EL (cell line): ENCODE results near the gene ARHGAP20.

Experiments used
- DNase-seq: peaks from one replicate; pipeline ENCODE4 v3.0.0-alpha.2; 2016

ARHGAP20 gene, protein sequence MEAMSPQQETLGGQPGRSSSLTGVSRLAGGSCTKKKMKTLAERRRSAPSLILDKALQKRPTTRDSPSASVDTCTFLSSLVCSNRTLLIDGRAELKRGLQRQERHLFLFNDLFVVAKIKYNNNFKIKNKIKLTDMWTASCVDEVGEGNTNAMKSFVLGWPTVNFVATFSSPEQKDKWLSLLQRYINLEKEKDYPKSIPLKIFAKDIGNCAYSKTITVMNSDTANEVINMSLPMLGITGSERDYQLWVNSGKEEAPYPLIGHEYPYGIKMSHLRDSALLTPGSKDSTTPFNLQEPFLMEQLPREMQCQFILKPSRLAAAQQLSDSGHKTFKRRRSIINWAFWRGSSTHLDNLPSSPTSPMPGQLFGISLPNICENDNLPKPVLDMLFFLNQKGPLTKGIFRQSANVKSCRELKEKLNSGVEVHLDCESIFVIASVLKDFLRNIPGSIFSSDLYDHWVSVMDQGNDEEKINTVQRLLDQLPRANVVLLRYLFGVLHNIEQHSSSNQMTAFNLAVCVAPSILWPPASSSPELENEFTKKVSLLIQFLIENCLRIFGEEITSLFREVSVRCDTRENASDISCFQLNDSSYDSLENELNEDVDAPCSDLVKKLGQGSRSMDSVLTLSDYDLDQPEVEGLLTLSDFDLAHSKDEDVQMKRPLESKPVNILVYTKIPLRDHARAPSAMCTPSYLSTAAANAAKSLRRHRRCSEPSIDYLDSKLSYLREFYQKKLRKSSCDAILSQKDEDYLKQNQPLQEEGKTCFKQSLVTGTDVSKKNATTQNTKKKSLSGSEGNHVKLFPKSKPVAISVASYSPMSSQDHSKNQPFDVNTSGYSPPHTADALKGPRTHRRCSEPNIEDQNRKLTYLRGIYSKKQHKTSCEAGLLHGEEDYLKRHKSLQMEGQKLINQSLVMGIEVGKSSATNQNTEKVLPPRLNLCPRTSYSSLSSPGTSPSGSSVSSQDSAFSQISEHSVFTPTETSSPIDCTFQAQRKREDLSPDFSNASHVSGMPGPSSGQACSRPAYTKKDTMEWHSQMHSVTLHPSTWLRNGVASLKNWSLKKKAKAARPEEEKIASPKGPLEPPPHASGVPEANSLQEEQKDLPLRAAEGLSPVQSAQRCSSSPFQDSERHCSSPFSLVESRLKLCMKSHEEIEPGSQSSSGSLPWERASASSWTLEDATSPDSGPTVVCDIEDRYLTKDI

DNA sequence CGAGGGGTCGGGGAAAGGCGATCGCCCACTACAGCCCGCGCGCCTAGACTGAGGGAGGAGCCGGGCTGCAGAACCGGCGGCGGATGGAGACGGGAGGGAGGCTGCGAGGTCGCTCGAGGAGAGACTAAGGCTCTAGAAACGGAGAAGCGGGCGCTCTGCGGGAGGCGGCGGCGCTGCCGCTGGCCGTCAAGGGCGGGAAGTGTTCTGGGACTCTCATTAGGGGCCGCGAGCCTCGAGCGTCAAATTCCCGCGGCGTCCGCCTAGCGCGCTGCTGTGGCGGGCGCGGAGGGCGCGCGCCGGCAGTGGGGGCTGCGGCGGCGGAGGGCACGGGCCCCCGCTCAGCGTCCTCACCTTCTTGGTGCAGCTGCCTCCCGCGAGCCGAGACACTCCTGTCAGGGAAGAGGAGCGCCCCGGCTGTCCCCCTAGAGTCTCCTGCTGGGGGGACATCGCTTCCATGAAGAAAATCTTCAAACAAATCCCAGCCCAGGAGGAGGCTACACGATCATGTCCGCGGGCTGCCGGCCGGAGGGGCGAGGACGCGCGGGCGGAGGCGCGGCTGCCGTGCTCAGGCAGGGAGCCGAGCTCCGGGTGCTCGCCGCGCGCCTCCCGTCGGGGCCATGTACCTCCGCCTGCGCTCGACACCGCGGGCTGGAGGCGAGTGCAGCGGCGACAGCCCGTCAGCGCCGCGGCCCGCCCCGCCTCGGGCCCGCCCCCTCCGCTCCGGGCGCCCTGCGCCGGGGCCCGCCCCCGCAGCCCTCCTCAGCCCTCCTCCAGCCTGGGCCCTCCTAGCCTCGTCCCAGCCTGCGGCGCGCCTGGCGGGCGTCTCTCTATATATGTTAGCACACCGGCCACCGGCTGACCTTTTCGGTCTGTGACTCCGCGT, at the start of gene ARHGAP20:
Gene ARHGAP20, minus strand, starts transcription at position 662 of the 883 bp plus-strand sequence. Its CDS starts 206 bp downstream, at position 456.
- DNase-seq: peak; percentile 63

GRCh38 chr11:110761991-110762390, 49.8 kb upstream of the ARHGAP20 start:
- no peak for DNase-seq

- no peak for DNase-seq
These were observed 48.9 kb upstream of the ARHGAP20 start for GRCh38 chr11:110761131-110761530.

- DNase-seq: peak; percentile 28
These were observed 47.7 kb upstream of the ARHGAP20 start for GRCh38 chr11:110759972-110760381.

GRCh38 chr11:110757962-110758755, 45.9 kb upstream of the ARHGAP20 start:
- no peak for DNase-seq

DNA sequence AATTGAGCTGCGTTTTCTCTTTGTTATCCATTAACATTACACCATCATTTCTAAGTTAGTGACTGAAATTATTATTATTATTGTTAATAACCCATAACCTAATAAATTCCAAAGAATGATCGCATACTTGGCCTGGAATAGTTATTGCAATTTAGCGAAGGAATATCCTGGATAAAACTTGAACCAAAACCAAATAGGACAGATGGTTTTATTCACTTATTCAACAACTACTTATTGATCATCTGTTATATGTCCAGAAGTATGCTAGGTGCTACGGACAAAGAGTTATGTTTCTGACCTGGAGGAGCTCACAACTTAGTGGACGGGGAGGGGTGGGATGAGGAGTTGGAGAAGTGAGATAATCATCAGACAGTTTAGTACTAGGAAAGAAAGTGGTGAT, 44.8 kb upstream of the ARHGAP20 start:
- DNase-seq: no peak

GRCh38 chr11:110755941-110756340, 43.7 kb upstream of the ARHGAP20 start:
- no peak for DNase-seq

DNA sequence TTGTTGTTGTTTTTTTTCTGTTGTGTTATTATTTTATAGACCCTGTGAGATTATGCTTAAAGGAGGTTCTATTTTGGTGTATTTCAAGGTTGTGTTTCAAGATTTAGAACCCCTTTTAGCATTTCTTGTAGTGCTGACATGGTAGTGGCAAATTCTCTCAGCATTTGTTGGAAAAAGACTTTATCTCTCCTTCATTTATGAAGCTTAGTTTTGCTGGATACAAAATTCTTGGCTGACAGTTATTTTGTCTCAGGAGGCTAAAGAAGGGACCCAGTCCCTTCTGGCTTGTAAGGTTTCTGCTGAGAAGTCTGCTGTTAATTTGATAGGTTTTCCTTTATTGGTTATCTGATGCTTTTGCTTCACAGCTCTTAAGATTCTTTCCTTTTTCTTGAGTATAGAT, 40.7 kb upstream of the ARHGAP20 start:
- DNase-seq: no peak

- DNase-seq: no peak
These were observed 37.9 kb upstream of the ARHGAP20 start for GRCh38 chr11:110750100-110750499.

GRCh38 chr11:110747531-110747930, 35.3 kb upstream of the ARHGAP20 start:
- DNase-seq: no peak

DNA sequence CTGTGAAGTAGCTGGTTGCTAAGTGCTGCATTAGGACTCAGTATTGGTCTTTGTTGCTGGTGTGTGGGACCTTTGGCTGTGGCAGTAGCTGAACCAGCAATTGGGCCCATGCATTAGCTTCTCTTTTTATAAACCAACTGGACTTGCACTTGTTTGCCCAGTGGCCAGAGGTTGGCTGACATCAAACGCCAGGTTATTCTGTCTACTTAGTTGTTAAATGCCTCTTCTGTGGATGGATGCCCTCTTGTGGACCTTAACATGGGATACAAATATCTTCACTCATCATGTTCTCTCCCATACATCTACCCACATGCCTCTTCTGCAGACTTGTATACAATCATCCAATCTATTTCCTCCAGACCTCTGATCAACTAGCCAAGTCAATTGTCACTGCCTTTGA, 26.4 kb upstream of the ARHGAP20 start:
- no peak for DNase-seq

GRCh38 chr11:110737593-110737992, 25.4 kb upstream of the ARHGAP20 start:
- DNase-seq: no peak

DNA sequence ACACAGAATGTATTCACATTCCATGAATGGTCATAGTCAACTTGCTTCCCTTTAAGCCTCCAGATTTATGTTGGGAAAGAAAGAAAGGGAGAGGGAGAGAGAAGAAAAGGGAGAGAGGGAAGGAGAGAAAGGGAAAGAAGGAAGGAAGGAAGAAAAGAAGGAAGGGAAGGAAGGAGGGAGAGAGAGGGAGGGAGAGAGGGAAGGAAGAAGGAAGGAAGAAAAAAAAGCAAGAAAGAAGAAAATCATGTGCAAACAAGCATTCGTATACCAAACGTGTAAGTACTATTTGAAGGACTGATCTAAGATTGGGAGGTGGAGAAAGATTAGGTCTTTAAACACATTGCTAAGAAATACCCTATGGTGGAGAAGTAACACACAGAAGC, 23.9 kb upstream of the ARHGAP20 start:
- DNase-seq: no peak

DNA sequence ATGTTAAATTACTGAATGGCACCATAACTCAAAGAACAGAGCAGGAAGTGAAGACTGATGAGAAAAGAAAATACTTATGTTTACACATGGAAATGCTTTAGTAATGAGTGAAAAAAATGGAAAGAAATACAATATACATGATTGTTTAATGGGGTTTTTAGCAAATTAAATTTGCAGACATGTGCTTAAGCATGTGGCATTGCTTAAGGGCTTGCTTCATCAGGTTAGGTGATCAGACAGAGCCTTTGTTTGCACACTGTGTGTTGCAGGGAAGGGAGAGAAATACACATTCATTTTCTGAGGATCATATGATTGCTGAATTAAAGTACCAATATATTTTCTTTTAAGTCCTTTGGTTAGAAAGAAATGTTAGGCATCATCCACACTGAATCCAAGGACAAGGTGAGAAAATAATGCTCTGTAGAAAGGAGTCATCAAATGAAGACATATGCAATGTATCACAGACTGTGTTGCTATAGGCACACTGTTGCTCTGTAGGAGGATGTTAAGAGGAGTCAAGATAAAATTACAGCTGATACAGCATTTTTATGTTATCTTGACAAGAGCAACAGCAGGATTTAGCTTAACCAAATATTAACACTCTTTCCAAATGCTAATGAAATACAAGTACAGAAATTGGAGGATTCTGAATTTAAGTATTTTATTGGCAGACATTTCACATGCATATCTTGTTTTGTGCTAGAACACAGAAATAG, 23.4 kb upstream of the ARHGAP20 start:
- DNase-seq: no peak

GRCh38 chr11:110734790-110735189, 22.6 kb upstream of the ARHGAP20 start:
- DNase-seq: no peak

DNA sequence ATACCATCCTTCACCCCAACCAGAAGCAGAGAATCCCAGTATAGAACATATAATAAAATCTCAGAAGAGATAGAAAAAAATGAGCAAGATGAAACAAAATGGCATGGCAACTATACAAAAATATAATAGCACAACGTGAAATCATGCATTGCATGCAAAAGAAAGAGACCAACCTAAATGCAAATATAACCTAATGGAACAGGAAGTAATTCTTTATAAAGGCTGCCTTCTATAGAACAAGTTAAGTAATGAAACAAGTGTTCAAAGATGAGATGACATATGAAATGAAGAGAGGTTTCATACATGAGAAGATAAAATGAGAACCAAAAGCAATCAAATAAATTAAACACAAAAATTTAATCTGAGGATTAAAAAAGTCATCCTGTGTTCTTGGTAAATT, 18.5 kb upstream of the ARHGAP20 start:
- no peak for DNase-seq

DNA sequence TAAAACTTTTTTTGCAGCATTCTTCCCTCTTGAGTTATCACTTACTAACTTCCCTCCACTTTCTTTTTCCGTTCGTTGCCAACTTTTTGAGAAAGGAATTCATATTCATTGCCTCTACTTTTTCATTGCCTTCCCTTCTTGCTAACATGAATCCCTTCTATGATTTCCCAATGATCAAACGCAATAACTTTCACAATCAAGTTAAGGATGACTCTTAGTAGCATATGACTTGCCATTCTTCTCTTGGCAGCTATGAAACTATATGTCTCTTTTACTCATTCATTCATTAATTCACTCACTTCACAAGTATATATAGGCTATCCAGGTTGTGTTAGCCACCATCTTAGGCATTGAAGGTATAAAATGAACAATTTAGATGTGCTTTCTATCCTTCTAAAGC, 16.6 kb upstream of the ARHGAP20 start:
- DNase-seq: no peak

DNA sequence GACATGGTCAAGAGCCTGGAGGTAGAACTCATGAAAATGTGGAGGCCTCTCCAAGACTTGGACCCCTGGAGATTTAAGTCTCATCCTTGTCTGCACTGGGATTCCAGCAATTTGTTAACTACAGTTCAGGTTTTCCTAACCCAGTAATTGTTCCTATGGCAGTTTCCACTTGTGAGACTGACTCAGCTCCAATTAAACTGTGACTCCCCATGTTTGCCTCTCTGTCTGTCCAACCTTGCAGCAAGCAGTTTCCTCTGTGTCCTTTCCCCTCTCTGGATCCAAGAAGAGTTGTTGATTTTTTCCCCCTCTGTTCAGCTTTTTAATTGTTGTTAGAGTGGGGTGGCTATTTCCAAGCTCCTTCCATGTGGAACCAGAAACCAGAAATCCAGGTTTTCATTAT, 16.2 kb upstream of the ARHGAP20 start:
- DNase-seq: no peak

DNA sequence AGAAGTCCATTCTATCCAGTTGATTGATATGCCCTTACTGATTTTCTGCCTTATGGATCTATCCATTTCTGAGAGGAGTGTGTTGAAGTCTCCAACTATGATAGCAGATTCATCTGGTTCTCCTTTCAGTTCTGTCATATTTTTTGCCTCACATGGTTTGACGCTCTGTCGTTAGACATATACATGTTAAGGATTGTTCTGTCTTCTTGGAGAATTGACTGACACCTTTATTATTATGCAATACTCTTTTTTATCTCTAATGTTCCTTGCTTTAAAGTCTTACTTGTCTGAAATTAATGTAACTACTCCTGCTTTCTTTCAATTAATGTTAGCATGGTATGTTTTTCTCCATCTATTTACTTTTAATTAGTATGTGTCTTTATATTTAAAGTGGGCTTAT, 12.1 kb upstream of the ARHGAP20 start:
- DNase-seq: no peak

- DNase-seq: no peak
These were observed 8.4 kb upstream of the ARHGAP20 start for GRCh38 chr11:110720431-110721275.
